Nephron (organoid): ENCODE measurements around the gene NR5A1.

Source experiments
- H3K27ac Mint-ChIP-seq, 3 experiments: 2 replicates each; pipeline ENCODE4 v1.8.0; 2020; ENCODE audit warnings: mixed read lengths in 3 of 3, mild to moderate bottlenecking in 2 of 3, moderate library complexity in 1 of 3
- H3K27me3 Mint-ChIP-seq: 2 replicates; pipeline ENCODE4 v1.8.0; 2021; ENCODE audit warnings: low read depth, mild to moderate bottlenecking, moderate library complexity, mixed read lengths
- H3K36me3 Mint-ChIP-seq: 2 replicates; pipeline ENCODE4 v1.8.0; 2020; ENCODE audit warnings: low read depth, mixed read lengths
- H3K4me1 Mint-ChIP-seq: 2 replicates; pipeline ENCODE4 v1.8.0; 2020; ENCODE audit warnings: mixed read lengths
- H3K4me3 Mint-ChIP-seq, 3 experiments: 2 replicates each; pipeline ENCODE4 v1.8.0; 2020; ENCODE audit warnings: mild to moderate bottlenecking in 3 of 3, mixed read lengths in 3 of 3, moderate library complexity in 2 of 3
- H3K9me3 Mint-ChIP-seq: 2 replicates; pipeline ENCODE4 v1.8.0; 2020; ENCODE audit warnings: mixed read lengths
- CTCF ChIP-seq, 3 experiments: fragments of 200-600 bp; sonication (generic); IDR thresholded peaks; one replicate each; pipeline ENCODE4 v1.5.0; 2021; ENCODE audit warnings: antibody characterized with exemption in 3 of 3; ENCODE audit not compliant: unreplicated experiment in 3 of 3

Gene NR5A1

GRCh38 chr9:124532897-124533296, 25.7 kb upstream of the NR5A1 start:
- Mint-ChIP-seq H3K27ac (no peak overlapping the region), H3K4me1 (no peaks in the 10 kb centered on the region), H3K4me3 (no peak overlapping the region), H3K36me3 (peaks cover 17% of the 10 kb centered on the region), H3K9me3 (no peaks in the 10 kb centered on the region), H3K27me3 (peaks cover 3% of the 10 kb centered on the region)
- no peak for TF ChIP-seq CTCF (IDR thresholded peaks at IDR 0.05; ENCODE audit: unreplicated experiment in 3 of 3)

- no peak overlapping the region for H3K4me3 Mint-ChIP-seq
These were observed 23.9 kb upstream of the NR5A1 start for GRCh38 chr9:124531115-124531514.

GRCh38 chr9:124530246-124530645, 23.0 kb upstream of the NR5A1 start:
- Mint-ChIP-seq H3K4me3 (no peak overlapping the region), H3K27me3 (no peaks in the 10 kb centered on the region), H3K9me3 (no peaks in the 10 kb centered on the region), H3K27ac (no peak overlapping the region), H3K4me1 (no peaks in the 10 kb centered on the region), H3K36me3 (peaks cover 29% of the 10 kb centered on the region)
- TF ChIP-seq CTCF (IDR thresholded peaks at IDR 0.05; ENCODE audit: unreplicated experiment in 3 of 3) = no peak

More at GRCh38 chr9:124531115-124531514, 23.9 kb upstream of the NR5A1 start:
- H3K9me3 Mint-ChIP-seq = no peaks in the 10 kb centered on the region
- H3K27me3 Mint-ChIP-seq = peaks cover 3% of the 10 kb centered on the region
- TF ChIP-seq CTCF (IDR thresholded peaks at IDR 0.05; ENCODE audit: unreplicated experiment in 3 of 3) = no peak
- H3K36me3 Mint-ChIP-seq = peaks cover 24% of the 10 kb centered on the region
- H3K4me1 Mint-ChIP-seq = no peaks in the 10 kb centered on the region
- H3K27ac Mint-ChIP-seq = no peak overlapping the region

- no peaks in the 10 kb centered on the region for H3K27me3 Mint-ChIP-seq
- H3K4me1 Mint-ChIP-seq = no peaks in the 10 kb centered on the region
- H3K36me3 Mint-ChIP-seq = peaks cover 32% of the 10 kb centered on the region
- no peaks in the 10 kb centered on the region for H3K9me3 Mint-ChIP-seq
- no peak overlapping the region for H3K4me3 Mint-ChIP-seq
- H3K27ac Mint-ChIP-seq = no peak overlapping the region
- no peak for TF ChIP-seq CTCF (IDR thresholded peaks at IDR 0.05; ENCODE audit: unreplicated experiment in 3 of 3)
These were observed 20.6 kb upstream of the NR5A1 start for GRCh38 chr9:124527781-124528180.

- Mint-ChIP-seq H3K27me3 (no peaks in the 10 kb centered on the region), H3K27ac (no peak overlapping the region)
These were observed 19.0 kb upstream of the NR5A1 start for GRCh38 chr9:124526174-124526573.

More at GRCh38 chr9:124526174-124526573, 19.0 kb upstream of the NR5A1 start:
- no peaks in the 10 kb centered on the region for H3K4me1 Mint-ChIP-seq
- TF ChIP-seq CTCF (IDR thresholded peaks at IDR 0.05; ENCODE audit: unreplicated experiment in 3 of 3) = no peak
- H3K4me3 Mint-ChIP-seq = no peak overlapping the region
- no peaks in the 10 kb centered on the region for H3K9me3 Mint-ChIP-seq
- H3K36me3 Mint-ChIP-seq = peaks cover 37% of the 10 kb centered on the region
